Transverse colon (tissue), 4 donors: ENCODE data around the gene CDC6.

Experiments
- POLR2A ChIP-seq: fragments of 450-650 bp; IDR thresholded peaks from one replicate; pipeline ENCODE4 v1.6.1; 2016; ENCODE audit warnings: antibody characterized with exemption, mild to moderate bottlenecking, moderate library complexity
- POLR2AphosphoS5 ChIP-seq, 3 donors: sonication (generic); formaldehyde crosslinking; IDR thresholded peaks; one replicate each; pipeline ENCODE4 v1.6.1; 2016; ENCODE audit warnings: antibody characterized with exemption in 3 of 3
- TF ChIP-seq, protein P1 (sequence below), 5 experiments: fragments of 200-600 bp in 3 of 5; fragments of 450-650 bp in 2 of 5; sonication (generic) in 3 of 5; IDR thresholded peaks; 1 replicate in 2 of 5; 2 replicates in 3 of 5; pipeline ENCODE4 v1.5.1; 2016 to 2017; ENCODE audit warnings: antibody characterized with exemption in 5 of 5, inconsistent platforms in 3 of 5, mild to moderate bottlenecking in 2 of 5, moderate library complexity in 1 of 5

DNA sequence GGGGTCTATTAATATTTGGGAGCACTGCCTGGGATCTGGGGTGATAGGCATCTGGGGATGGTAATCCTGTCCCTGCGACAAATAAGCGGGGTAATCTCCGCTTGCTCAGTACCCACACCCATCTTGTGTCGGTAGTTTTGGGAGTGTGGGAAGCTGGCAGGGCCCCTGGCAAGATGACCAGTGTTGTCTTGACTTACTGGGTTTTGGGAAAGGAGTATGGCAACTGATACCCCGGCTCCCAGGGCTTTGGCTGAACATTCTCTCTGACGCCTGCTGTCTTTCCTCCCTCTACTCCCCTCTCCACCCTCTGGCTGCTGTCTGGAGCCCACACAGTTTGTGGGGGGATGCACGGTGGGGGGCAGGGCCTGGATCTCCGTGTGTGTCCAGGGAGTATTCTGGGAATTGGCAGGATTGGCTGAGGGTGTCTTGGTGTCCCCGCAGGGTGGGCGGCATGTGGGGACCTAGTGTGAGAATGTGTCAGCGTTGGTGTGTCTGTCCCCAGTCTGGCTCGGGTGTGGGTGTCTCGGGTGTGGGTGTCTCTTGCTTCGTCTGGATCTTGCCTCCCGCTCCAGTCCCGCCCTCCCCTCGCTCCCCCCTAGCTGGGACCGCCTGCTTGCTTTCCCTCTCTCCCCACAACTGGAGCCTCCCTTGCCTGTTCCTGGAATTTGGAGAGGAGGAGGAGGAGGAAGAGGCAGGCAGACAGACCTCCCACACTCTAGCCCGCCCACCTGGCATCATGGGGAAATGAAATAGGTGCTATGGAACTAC is 33.3 kb downstream of the CDC6 start:
- peak in 1 of 3 donors; percentile 46 for TF ChIP-seq POLR2AphosphoS5 (IDR thresholded peaks at IDR 0.05)
- peak; percentile 22 for TF ChIP-seq POLR2A
- TF ChIP-seq, protein P1, sequence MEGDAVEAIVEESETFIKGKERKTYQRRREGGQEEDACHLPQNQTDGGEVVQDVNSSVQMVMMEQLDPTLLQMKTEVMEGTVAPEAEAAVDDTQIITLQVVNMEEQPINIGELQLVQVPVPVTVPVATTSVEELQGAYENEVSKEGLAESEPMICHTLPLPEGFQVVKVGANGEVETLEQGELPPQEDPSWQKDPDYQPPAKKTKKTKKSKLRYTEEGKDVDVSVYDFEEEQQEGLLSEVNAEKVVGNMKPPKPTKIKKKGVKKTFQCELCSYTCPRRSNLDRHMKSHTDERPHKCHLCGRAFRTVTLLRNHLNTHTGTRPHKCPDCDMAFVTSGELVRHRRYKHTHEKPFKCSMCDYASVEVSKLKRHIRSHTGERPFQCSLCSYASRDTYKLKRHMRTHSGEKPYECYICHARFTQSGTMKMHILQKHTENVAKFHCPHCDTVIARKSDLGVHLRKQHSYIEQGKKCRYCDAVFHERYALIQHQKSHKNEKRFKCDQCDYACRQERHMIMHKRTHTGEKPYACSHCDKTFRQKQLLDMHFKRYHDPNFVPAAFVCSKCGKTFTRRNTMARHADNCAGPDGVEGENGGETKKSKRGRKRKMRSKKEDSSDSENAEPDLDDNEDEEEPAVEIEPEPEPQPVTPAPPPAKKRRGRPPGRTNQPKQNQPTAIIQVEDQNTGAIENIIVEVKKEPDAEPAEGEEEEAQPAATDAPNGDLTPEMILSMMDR (IDR thresholded peaks at IDR 0.05): no peak
